ENCODE data around the gene LDB2.

GRCh38 chr4:16462656-16463055 lies 435.8 kb downstream of the LDB2 start:
- TF ChIP-seq CTCF (IDR thresholded peaks at IDR 0.05) (no peak), EZH2 (IDR thresholded peaks at IDR 0.05; ENCODE audit: borderline replicate concordance, insufficient read depth, low read depth, low read length, poor library complexity, severe bottlenecking) (no peak)
